Heart left ventricle (tissue), 13 donors: ENCODE measurements around the gene PUDP.

Experiments used
- POLR2A ChIP-seq, 2 donors: fragments of 450-650 bp; IDR thresholded peaks; one replicate each; pipeline ENCODE4 v1.6.1; 2017; ENCODE audit warnings: antibody characterized with exemption in 2 of 2, mild to moderate bottlenecking in 2 of 2, moderate library complexity in 2 of 2
- TF ChIP-seq, protein P1 (sequence below), 12 donors: fragments of 200-600 bp; sonication (generic) in 4 of 12; IDR thresholded peaks; one replicate each; pipeline versions ENCODE4 v1.5.0 to v1.8.0; 2018 to 2022; ENCODE audit warnings: antibody characterized with exemption in 12 of 12, mild to moderate bottlenecking in 5 of 12
- donor health status: ischemic (EF 13 %, LVEDD 7.1; RV severe dilation, severe dysfunction).
- donor health status: DM: no; HTN: yes; CAD: no.
- donor health status: DM: no; HTN: no; CAD: no.
- donor health status: ischemic (EF 25% LVEDD 6.9; RV normal size, moderate dysfunction).
- donor health status: ischemic (EF 25% LVEDD 5.7; RV mildly dilated, moderate dysfunction).
- donor health status: ischemic (EF 35%, LVEDD 5.7; RV mildly dilated, moderate dysfunction).
- donor health status: nonischemic (EF 11% LVEDD 7.7; RV severe dilation, severe dysfunction).
- donor health status: DM: yes; HTN: yes; CAD: no.
- donor health status: PGD.
- donor health status: ischemic (EF 29% LVEDD 5.4; RV normal size, mild dysfunction).
- donor health status: nonischemic (EF 23%, LVEDD 6.1; RV moderate dilation, normal function).

DNA sequence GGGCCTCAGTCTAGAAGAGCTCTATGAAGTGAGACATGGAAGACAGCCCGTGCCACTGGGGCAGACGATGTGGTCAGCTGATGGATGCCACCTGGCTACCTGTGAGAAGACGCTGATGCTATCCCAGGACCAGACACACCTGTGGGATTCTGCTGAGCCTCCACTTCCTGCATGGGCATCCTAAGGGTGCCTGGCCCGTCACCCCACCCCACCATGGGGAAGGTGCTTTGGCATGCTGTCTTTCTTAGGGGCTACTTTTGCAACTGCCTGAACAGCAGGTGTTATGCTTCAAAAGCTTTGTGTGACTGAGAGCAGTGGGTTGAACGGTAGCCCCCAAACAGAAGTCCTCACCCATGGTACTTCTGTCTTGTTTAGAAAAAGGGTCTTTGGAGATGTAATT, 65.4 kb downstream of the PUDP start:
- TF ChIP-seq, protein P1, sequence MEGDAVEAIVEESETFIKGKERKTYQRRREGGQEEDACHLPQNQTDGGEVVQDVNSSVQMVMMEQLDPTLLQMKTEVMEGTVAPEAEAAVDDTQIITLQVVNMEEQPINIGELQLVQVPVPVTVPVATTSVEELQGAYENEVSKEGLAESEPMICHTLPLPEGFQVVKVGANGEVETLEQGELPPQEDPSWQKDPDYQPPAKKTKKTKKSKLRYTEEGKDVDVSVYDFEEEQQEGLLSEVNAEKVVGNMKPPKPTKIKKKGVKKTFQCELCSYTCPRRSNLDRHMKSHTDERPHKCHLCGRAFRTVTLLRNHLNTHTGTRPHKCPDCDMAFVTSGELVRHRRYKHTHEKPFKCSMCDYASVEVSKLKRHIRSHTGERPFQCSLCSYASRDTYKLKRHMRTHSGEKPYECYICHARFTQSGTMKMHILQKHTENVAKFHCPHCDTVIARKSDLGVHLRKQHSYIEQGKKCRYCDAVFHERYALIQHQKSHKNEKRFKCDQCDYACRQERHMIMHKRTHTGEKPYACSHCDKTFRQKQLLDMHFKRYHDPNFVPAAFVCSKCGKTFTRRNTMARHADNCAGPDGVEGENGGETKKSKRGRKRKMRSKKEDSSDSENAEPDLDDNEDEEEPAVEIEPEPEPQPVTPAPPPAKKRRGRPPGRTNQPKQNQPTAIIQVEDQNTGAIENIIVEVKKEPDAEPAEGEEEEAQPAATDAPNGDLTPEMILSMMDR (IDR thresholded peaks at IDR 0.05) = no peak
- no peak for TF ChIP-seq POLR2A (IDR thresholded peaks at IDR 0.05)
